SK-N-SH (cell line): ENCODE results near the gene CRYBB3. TPM values are rescaled to one million over a fixed set of nuclear protein-coding genes. Genes with fewer than 3 reads are reported as not detected.

Experiments used
- CTCF ChIA-PET: fragments of 300-600, 350-600 bp; formaldehyde crosslinking; extraction: SDS; loops from one replicate; lab custom pipeline; 2021; lab: Yijun Ruan, JAX
- POLR2A ChIA-PET: fragments of 350-600 bp; sonication (Branson Sonifier 250); formaldehyde crosslinking; extraction: SDS; loops from one replicate; lab custom pipeline; 2020; ENCODE audit warnings: antibody characterized with exemption, inconsistent platforms; lab: Yijun Ruan, JAX
- DNase-seq: peaks from one replicate; pipeline ENCODE4 v3.0.0; 2012
- H2AFZ ChIP-seq: fragments of 200-600 bp; sonication (generic); 2 replicates; pipeline ENCODE4 v1.8.1; 2016; ENCODE audit warnings: antibody characterized with exemption, mild to moderate bottlenecking, low read depth
- H3F3A ChIP-seq: fragments of 200-600 bp; sonication (generic); replicated peaks from 2 replicates; pipeline ENCODE3; 2016; ENCODE audit warnings: antibody characterized with exemption, mild to moderate bottlenecking; ENCODE audit not compliant: insufficient read depth
- H3K27ac ChIP-seq, 2 experiments: fragments of 200-500 bp in 1 of 2; fragments of 200-600 bp in 1 of 2; sonication (Bioruptor generic) in 1 of 2; sonication (generic), shearing (Covaris generic) in 1 of 2; 2 replicates each; pipeline versions ENCODE4 v1.5.1 to v1.6.1; 2014 to 2016; ENCODE audit warnings: low read depth in 2 of 2, inconsistent platforms in 1 of 2, low read length in 1 of 2, mild to moderate bottlenecking in 1 of 2, mixed read lengths in 1 of 2
- H3K27me3 ChIP-seq: fragments of 200-600 bp; sonication (generic), shearing (Covaris generic); 2 replicates; pipeline ENCODE4 v1.6.1; 2016; ENCODE audit warnings: mixed run types; ENCODE audit not compliant: insufficient read depth
- H3K36me3 ChIP-seq, 2 experiments: fragments of 200-500 bp in 1 of 2; fragments of 200-600 bp in 1 of 2; sonication (Bioruptor generic) in 1 of 2; sonication (generic) in 1 of 2; replicated peaks in 1 of 2; 2 replicates each; pipeline versions ENCODE3 to v1.5.1; 2014 to 2016; ENCODE audit warnings: low read length in 1 of 2, mild to moderate bottlenecking in 1 of 2; ENCODE audit not compliant: insufficient read depth in 2 of 2, control insufficient read depth in 1 of 2
- H3K4me1 ChIP-seq, 2 experiments: fragments of 200-500 bp in 1 of 2; fragments of 200-600 bp in 1 of 2; sonication (Bioruptor generic) in 1 of 2; sonication (generic), shearing (Covaris generic) in 1 of 2; 2 replicates each; pipeline versions ENCODE4 v1.5.1 to v1.6.1; 2014 to 2016; ENCODE audit warnings: low read depth in 1 of 2, low read length in 1 of 2, mixed run types in 1 of 2; ENCODE audit not compliant: insufficient read depth in 2 of 2, control insufficient read depth in 1 of 2
- H3K4me2 ChIP-seq: fragments of 200-600 bp; sonication (generic), shearing (Covaris generic); 2 replicates; pipeline ENCODE4 v1.6.1; 2017; ENCODE audit warnings: mixed run types
- H3K4me3 ChIP-seq, 2 experiments: fragments of 200-500 bp in 1 of 2; fragments of 200-600 bp in 1 of 2; sonication (Bioruptor generic) in 1 of 2; sonication (generic), shearing (Covaris generic) in 1 of 2; 2 replicates each; pipeline versions ENCODE4 v1.5.1 to v1.8.1; 2014 to 2016; ENCODE audit warnings: low read depth in 2 of 2, inconsistent platforms in 1 of 2, low read length in 1 of 2, mild to moderate bottlenecking in 1 of 2, mixed read lengths in 1 of 2, moderate library complexity in 1 of 2
- H3K79me2 ChIP-seq: fragments of 200-600 bp; sonication (generic); 2 replicates; pipeline ENCODE4 v1.8.1; 2017; ENCODE audit warnings: mild to moderate bottlenecking; ENCODE audit not compliant: insufficient read depth
- H3K9ac ChIP-seq: fragments of 200-600 bp; sonication (generic); 2 replicates; pipeline ENCODE4 v1.6.1; 2017; ENCODE audit warnings: mixed run types
- H3K9me2 ChIP-seq: fragments of 200-600 bp; sonication (generic); 2 replicates; pipeline ENCODE4 v1.6.1; 2017; ENCODE audit warnings: mixed run types
- H3K9me3 ChIP-seq: fragments of 200-600 bp; sonication (generic); 2 replicates; pipeline ENCODE4 v1.6.1; 2017; ENCODE audit warnings: mixed run types, mild to moderate bottlenecking, moderate library complexity
- H4K20me1 ChIP-seq: fragments of 200-600 bp; sonication (generic); 2 replicates; pipeline ENCODE4 v1.6.1; 2017; ENCODE audit warnings: mild to moderate bottlenecking, mixed run types; ENCODE audit not compliant: insufficient read depth
- CHD2 ChIP-seq: fragments of 150-350 bp; IDR thresholded peaks from 2 replicates; pipeline ENCODE4 v1.6.1; 2018; ENCODE audit warnings: low read length; ENCODE audit not compliant: partially characterized antibody
- CTCF ChIP-seq: fragments of 200-600 bp; sonication (generic); IDR thresholded peaks from 2 replicates; pipeline ENCODE4 v1.6.1; 2017; ENCODE audit warnings: antibody characterized with exemption, mild to moderate bottlenecking, moderate library complexity
- EP300 ChIP-seq, 2 experiments: IDR thresholded peaks; 2 replicates each; pipeline versions ENCODE4 v1.4.0 to v1.6.1; 2012; ENCODE audit warnings: borderline replicate concordance in 1 of 2, low read depth in 1 of 2, low read length in 1 of 2
- EZH2phosphoT487 ChIP-seq: fragments of 200-600 bp; sonication (generic); IDR thresholded peaks from 2 replicates; pipeline ENCODE4 v1.6.1; 2017; ENCODE audit warnings: low read depth, mixed run types, mild to moderate bottlenecking, antibody characterized with exemption, moderate library complexity, borderline replicate concordance
- FOSL2 ChIP-seq: IDR thresholded peaks from 2 replicates; pipeline ENCODE4 v1.4.0; 2012; ENCODE audit warnings: low read depth, mild to moderate bottlenecking, moderate library complexity, borderline replicate concordance
- GABPA ChIP-seq: IDR thresholded peaks from 2 replicates; pipeline ENCODE4 v1.4.0; 2012; ENCODE audit warnings: low read depth, mild to moderate bottlenecking
- MAX ChIP-seq: IDR thresholded peaks from 2 replicates; pipeline ENCODE4 v1.4.0; 2012; ENCODE audit warnings: low read depth
- MXI1 ChIP-seq: IDR thresholded peaks from 2 replicates; pipeline ENCODE4 v1.6.1; 2012; ENCODE audit warnings: mild to moderate bottlenecking, low read depth, low read length, improper control_type of control experiment
- NFIC ChIP-seq: IDR thresholded peaks from 2 replicates; pipeline ENCODE4 v1.4.0; 2012; ENCODE audit warnings: borderline replicate concordance
- NRF1 ChIP-seq: IDR thresholded peaks from 2 replicates; pipeline ENCODE4 v1.6.1; 2012; ENCODE audit warnings: low read depth, mild to moderate bottlenecking, low read length
- POLR2AphosphoS5 ChIP-seq: IDR thresholded peaks from 2 replicates; pipeline ENCODE4 v1.6.1; 2012; ENCODE audit warnings: low read depth, low read length
- RCOR1 ChIP-seq: fragments of 150-350 bp; IDR thresholded peaks from 2 replicates; pipeline ENCODE4 v1.6.1; 2017; ENCODE audit warnings: antibody characterized with exemption, low read length
- RFX5 ChIP-seq: IDR thresholded peaks from 2 replicates; pipeline ENCODE4 v1.6.1; 2012; ENCODE audit warnings: mild to moderate bottlenecking, improper control_type of control experiment, low read length
- SMC3 ChIP-seq: IDR thresholded peaks from 2 replicates; pipeline ENCODE4 v1.6.1; 2012; ENCODE audit warnings: low read depth, low read length, improper control_type of control experiment
- TAF1 ChIP-seq: IDR thresholded peaks from 2 replicates; pipeline ENCODE4 v1.6.1; 2012; ENCODE audit warnings: low read depth, mild to moderate bottlenecking, low read length, moderate library complexity, borderline replicate concordance
- TCF12 ChIP-seq: IDR thresholded peaks from 2 replicates; pipeline ENCODE4 v1.4.0; 2012
- TEAD4 ChIP-seq: IDR thresholded peaks from 2 replicates; pipeline ENCODE4 v1.4.0; 2012; ENCODE audit warnings: mild to moderate bottlenecking, borderline replicate concordance; ENCODE audit not compliant: insufficient read depth
- USF2 ChIP-seq: fragments of 150-350 bp; IDR thresholded peaks from 2 replicates; pipeline ENCODE4 v1.6.1; 2017; ENCODE audit warnings: antibody characterized with exemption, low read length, low read depth, borderline replicate concordance
- WGBS: methylation state at CpG from one replicate; pipeline ENCODE4 v1.1.6; 2017; ENCODE audit warnings: low lambda C conversion rate; 5-methylcytosine and 5-hydroxymethylcytosine counted together
- polyA plus RNA-seq, 3 experiments: library from polyadenylated mRNA; depleted of rRNA; stranded (reverse); fragments of >200 nt; gene quantifications; 2 replicates each; pipeline ENCODE4 v1.2.3, GENCODE V29; 2012

Gene CRYBB3
- polyA plus RNA-seq, 1 of the 3 experiments (the other 2 are of a cell fraction) = 0.35 TPM

- H3K36me3 ChIP-seq = no peaks in the 10 kb centered on the region
- H3K27me3 ChIP-seq = no peaks in the 10 kb centered on the region
- H3K9me3 ChIP-seq = no peaks in the 10 kb centered on the region
- CTCF ChIA-PET = interaction anchor here (3.3 kb wide), 1 partner anchor 43 kb away, joined by 13 read pairs; no protein-coding TSS in a partner anchor
- WGBS = 63% methylated on average over 8 of the region's 10 CpGs
- no peaks in the 10 kb centered on the region for H3K79me2 ChIP-seq
- no peak overlapping the region for H3K9ac ChIP-seq
- H3F3A ChIP-seq = no peaks in the 10 kb centered on the region
- no peak for DNase-seq
- no peaks in the 10 kb centered on the region for H3K9me2 ChIP-seq
- H4K20me1 ChIP-seq = peaks cover 13% of the 10 kb centered on the region; the same call in 1 of the 2 replicates
- no peak overlapping the region for H3K27ac ChIP-seq
- no peak overlapping the region for H3K4me3 ChIP-seq
- POLR2A ChIA-PET = no interaction called here
- peaks cover 0 to 9% of the 10 kb centered on the region in 2 experiments; a peak in 1 of 4 replicates for H3K4me1 ChIP-seq
- H2AFZ ChIP-seq = no peak overlapping the region
- TF ChIP-seq MAX = no peak
- no peak for TF ChIP-seq TAF1
- TF ChIP-seq EP300 (IDR thresholded peaks at IDR 0.05; ENCODE audit: borderline replicate concordance in 1 of 2, low read depth in 1 of 2, low read length in 1 of 2) = no peak
- 0 out of 2 replicates have a peak, but pooled peaks have one; percentile 5 for TF ChIP-seq TCF12
- TF ChIP-seq USF2 = no peak
- no peak for TF ChIP-seq CTCF
- TF ChIP-seq RFX5 = no peak
- TF ChIP-seq NRF1 = no peak
- peak; percentile 57; the same call in 1 of the 2 replicates for TF ChIP-seq FOSL2
- TF ChIP-seq EZH2phosphoT487 = no peak
- no peak for TF ChIP-seq POLR2AphosphoS5
- no peak for TF ChIP-seq NFIC
- TF ChIP-seq CHD2 = no peak
- TF ChIP-seq TEAD4 = no peak
- no peak for TF ChIP-seq SMC3
- TF ChIP-seq GABPA = no peak
- no peak for TF ChIP-seq RCOR1
- TF ChIP-seq MXI1 = no peak
- H3K4me2 ChIP-seq = no peak overlapping the region
These were observed 40.6 kb upstream of the CRYBB3 start for GRCh38 chr22:25159028-25159427.
